Measurements from ENCODE around the gene OTOP3.

DNA sequence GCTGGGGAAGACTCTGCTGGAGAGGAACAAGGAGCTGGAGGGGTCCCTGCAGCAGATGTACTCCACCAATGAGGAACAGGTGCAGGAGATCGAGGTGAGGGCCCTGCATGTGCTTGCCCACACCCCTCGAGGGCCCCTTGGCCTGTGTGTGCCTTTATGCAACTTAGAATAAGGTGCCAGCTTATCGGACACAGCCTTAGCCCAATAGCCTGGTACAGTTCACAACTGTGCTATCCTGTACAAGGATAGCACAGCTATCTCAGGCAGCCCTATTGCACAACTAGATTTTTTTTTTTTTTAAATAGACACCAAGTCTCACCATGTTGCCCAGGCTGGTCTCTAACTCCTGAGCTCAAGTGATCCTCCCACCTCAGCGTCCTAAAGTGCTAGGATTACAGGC lies 63.8 kb downstream of the OTOP3 start:
- TF ChIP-seq CTCF (IDR thresholded peaks at IDR 0.05) (no peak), POLR2A (IDR thresholded peaks at IDR 0.05) (no peak)

Data from body of pancreas (tissue), 4 donors.